ENCODE data around the gene PRLR.
A peak's percentile ranks its signal among the peaks of the same experiment; 100 is the strongest.
"Not testable (repeated sequence)": the region's sequence is repeated elsewhere in the genome, so short reads cannot be mapped to it uniquely, and the experiment has no call there.

The PRLR gene

GRCh38 chr5:35195472-35195852 lies 34.8 kb downstream of the PRLR start:
- DNase-seq (ENCODE audit: low spot score): no peak

- DNase-seq (ENCODE audit: low spot score): no peak
Measured at GRCh38 chr5:35194635-35195471, 35.4 kb downstream of the PRLR start.

GRCh38 chr5:35192506-35192905 lies 37.8 kb downstream of the PRLR start:
- no peak for DNase-seq (ENCODE audit: low spot score)

- DNase-seq (ENCODE audit: low spot score): not testable (repeated sequence)
Measured at GRCh38 chr5:35189801-35190200, 40.5 kb downstream of the PRLR start.

- no peak for DNase-seq (ENCODE audit: low spot score)
Measured at GRCh38 chr5:35188031-35188457, 42.2 kb downstream of the PRLR start.

GRCh38 chr5:35187621-35188020 lies 42.7 kb downstream of the PRLR start:
- DNase-seq (ENCODE audit: low spot score): not testable (repeated sequence)

- DNase-seq (ENCODE audit: low spot score): no peak
Measured at GRCh38 chr5:35186749-35187148, 43.5 kb downstream of the PRLR start.

- peak; percentile 23 for DNase-seq (ENCODE audit: low spot score)
Measured at GRCh38 chr5:35185518-35185917, 44.8 kb downstream of the PRLR start.

GRCh38 chr5:35183556-35183955 lies 46.7 kb downstream of the PRLR start:
- no peak for DNase-seq (ENCODE audit: low spot score)

- DNase-seq (ENCODE audit: low spot score): peak; percentile 64
Measured at GRCh38 chr5:35182910-35183535, 47.3 kb downstream of the PRLR start.

GRCh38 chr5:35182486-35182885 lies 47.8 kb downstream of the PRLR start:
- DNase-seq (ENCODE audit: low spot score): no peak

- DNase-seq (ENCODE audit: low spot score): no peak
Measured at GRCh38 chr5:35180046-35180445, 50.2 kb downstream of the PRLR start.

GRCh38 chr5:35177783-35178182 lies 52.5 kb downstream of the PRLR start:
- no peak for DNase-seq (ENCODE audit: low spot score)

GRCh38 chr5:35172533-35172932 lies 57.8 kb downstream of the PRLR start:
- peak; percentile 15 for DNase-seq (ENCODE audit: low spot score)

- DNase-seq (ENCODE audit: low spot score): no peak
Measured at GRCh38 chr5:35171991-35172390, 58.3 kb downstream of the PRLR start.

- DNase-seq (ENCODE audit: low spot score): no peak
Measured at GRCh38 chr5:35171078-35171477, 59.2 kb downstream of the PRLR start.

- no peak for DNase-seq (ENCODE audit: low spot score)
Measured at GRCh38 chr5:35166043-35166442, 64.2 kb downstream of the PRLR start.

GRCh38 chr5:35164860-35165542 lies 65.3 kb downstream of the PRLR start:
- DNase-seq (ENCODE audit: low spot score): no peak

GRCh38 chr5:35163710-35164033 lies 66.6 kb downstream of the PRLR start:
- no peak for DNase-seq (ENCODE audit: low spot score)

- no peak for DNase-seq (ENCODE audit: low spot score)
Measured at GRCh38 chr5:35162848-35163709, 67.2 kb downstream of the PRLR start.

- no peak for DNase-seq (ENCODE audit: low spot score)
Measured at GRCh38 chr5:35161652-35162273, 68.5 kb downstream of the PRLR start.

Data from LoVo (cell line).